Lower leg skin (tissue), 3 donors: ENCODE results near the gene CCL2.

Experiments
- POLR2A ChIP-seq, 2 donors: fragments of 450-650 bp; IDR thresholded peaks; one replicate each; pipeline ENCODE4 v1.6.1; 2016 to 2017; ENCODE audit warnings: antibody characterized with exemption in 2 of 2, mild to moderate bottlenecking in 1 of 2, moderate library complexity in 1 of 2
- TF ChIP-seq, protein P1 (sequence below), 3 donors: fragments of 450-650 bp; IDR thresholded peaks; one replicate each; pipeline ENCODE4 v1.5.1; 2016; ENCODE audit warnings: antibody characterized with exemption in 3 of 3, mild to moderate bottlenecking in 3 of 3, moderate library complexity in 2 of 3

DNA sequence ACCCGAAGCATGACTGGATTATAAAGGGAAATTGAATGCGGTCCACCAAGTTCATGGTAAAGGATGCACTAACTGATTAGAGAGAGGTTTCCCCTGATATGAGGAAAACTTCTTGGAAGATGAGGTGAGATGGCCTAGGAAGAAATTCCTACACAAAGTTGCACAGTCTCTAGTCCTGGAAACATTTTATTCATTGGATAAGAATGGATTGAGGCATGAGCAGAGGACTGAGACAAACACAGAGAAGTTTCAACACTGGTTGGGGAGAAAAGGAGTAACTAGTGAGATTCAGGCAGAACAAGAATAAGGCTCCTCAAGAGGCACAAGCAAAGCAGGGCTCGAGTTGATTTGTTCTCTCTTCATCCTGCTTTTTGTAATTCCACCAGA, 2.0 kb upstream of the CCL2 start:
- TF ChIP-seq, protein P1, sequence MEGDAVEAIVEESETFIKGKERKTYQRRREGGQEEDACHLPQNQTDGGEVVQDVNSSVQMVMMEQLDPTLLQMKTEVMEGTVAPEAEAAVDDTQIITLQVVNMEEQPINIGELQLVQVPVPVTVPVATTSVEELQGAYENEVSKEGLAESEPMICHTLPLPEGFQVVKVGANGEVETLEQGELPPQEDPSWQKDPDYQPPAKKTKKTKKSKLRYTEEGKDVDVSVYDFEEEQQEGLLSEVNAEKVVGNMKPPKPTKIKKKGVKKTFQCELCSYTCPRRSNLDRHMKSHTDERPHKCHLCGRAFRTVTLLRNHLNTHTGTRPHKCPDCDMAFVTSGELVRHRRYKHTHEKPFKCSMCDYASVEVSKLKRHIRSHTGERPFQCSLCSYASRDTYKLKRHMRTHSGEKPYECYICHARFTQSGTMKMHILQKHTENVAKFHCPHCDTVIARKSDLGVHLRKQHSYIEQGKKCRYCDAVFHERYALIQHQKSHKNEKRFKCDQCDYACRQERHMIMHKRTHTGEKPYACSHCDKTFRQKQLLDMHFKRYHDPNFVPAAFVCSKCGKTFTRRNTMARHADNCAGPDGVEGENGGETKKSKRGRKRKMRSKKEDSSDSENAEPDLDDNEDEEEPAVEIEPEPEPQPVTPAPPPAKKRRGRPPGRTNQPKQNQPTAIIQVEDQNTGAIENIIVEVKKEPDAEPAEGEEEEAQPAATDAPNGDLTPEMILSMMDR (IDR thresholded peaks at IDR 0.05): no peak
- TF ChIP-seq POLR2A (IDR thresholded peaks at IDR 0.05): no peak
